Urinary bladder (tissue), 4 donors: ENCODE measurements around the gene KLHL6. TPM values are rescaled to one million over a fixed set of nuclear protein-coding genes. Genes with fewer than 3 reads are reported as not detected.

Experiments used
- DNase-seq: peaks from one replicate; pipeline ENCODE4 v3.0.0-alpha.2; 2015; ENCODE audit errors: extremely low spot score
- H3K27ac ChIP-seq: one replicate; pipeline ENCODE4 v1.5.1; 2013; ENCODE audit warnings: low read depth, mild to moderate bottlenecking, moderate library complexity
- H3K36me3 ChIP-seq: one replicate; pipeline ENCODE4 v1.6.1; 2013; ENCODE audit warnings: mild to moderate bottlenecking, moderate library complexity; ENCODE audit not compliant: insufficient read depth
- H3K4me1 ChIP-seq: one replicate; pipeline ENCODE4 v1.6.1; 2013; ENCODE audit warnings: mild to moderate bottlenecking, moderate library complexity; ENCODE audit not compliant: insufficient read depth
- H3K4me3 ChIP-seq: one replicate; pipeline ENCODE4 v1.5.1; 2013; ENCODE audit warnings: low read depth, low read length
- WGBS: extraction: QIAGEN DNeasy Blood & Tissue Kit; methylation state at CpG from one replicate; pipeline ENCODE4 v1.1.7; 2013; 5-methylcytosine and 5-hydroxymethylcytosine counted together
- polyA plus RNA-seq: library from polyadenylated mRNA; stranded (reverse); fragments of 200-250 nt; gene quantifications from one replicate; pipeline ENCODE4 v1.2.3, GENCODE V29; 2013
- total RNA-seq: library from RNA; depleted of rRNA; stranded (reverse); fragments of >200 nt; gene quantifications from one replicate; pipeline ENCODE4 v1.2.3, GENCODE V29; 2014
- donor health status: healthy with polysubstance abuse.
- donor health status: healthy.

The KLHL6 gene
- total and polyA plus RNA-seq, 2 donors, result 0.76 to 1.7 TPM

GRCh38 chr3:183551930-183552329 lies 3.6 kb downstream of the KLHL6 start:
- Histone ChIP-seq H3K36me3 (no peaks in the 10 kb centered on the region), H3K27ac (no peak overlapping the region), H3K4me3 (no peak overlapping the region), H3K4me1 (no peaks in the 10 kb centered on the region)
- no peak for DNase-seq
- 80% methylated on average over 6 of the region's 6 CpGs for WGBS

- DNase-seq, result no peak
- no peaks in the 10 kb centered on the region for H3K4me1 ChIP-seq
- no peak overlapping the region for H3K4me3 ChIP-seq
- 64% methylated on average over 2 of the region's 2 CpGs for WGBS
- no peak overlapping the region for H3K27ac ChIP-seq
- no peaks in the 10 kb centered on the region for H3K36me3 ChIP-seq
Measured at GRCh38 chr3:183548262-183548769, 7.2 kb downstream of the KLHL6 start.

- Histone ChIP-seq H3K27ac (no peak overlapping the region), H3K36me3 (no peaks in the 10 kb centered on the region), H3K4me3 (no peak overlapping the region), H3K4me1 (no peaks in the 10 kb centered on the region)
- DNase-seq, result no peak
- WGBS, result 93% methylated on average over 19 of the region's 19 CpGs
Measured at GRCh38 chr3:183546625-183547024, 8.9 kb downstream of the KLHL6 start.

- 79% methylated on average over 6 of the region's 6 CpGs for WGBS
- H3K4me3 ChIP-seq, result no peak overlapping the region
- H3K36me3 ChIP-seq, result no peaks in the 10 kb centered on the region
- no peaks in the 10 kb centered on the region for H3K4me1 ChIP-seq
- DNase-seq, result no peak
- H3K27ac ChIP-seq, result no peak overlapping the region
Measured at GRCh38 chr3:183545708-183546107, 9.8 kb downstream of the KLHL6 start.

- DNase-seq, result no peak
- no peaks in the 10 kb centered on the region for H3K4me1 ChIP-seq
- no peak overlapping the region for H3K27ac ChIP-seq
- no peaks in the 10 kb centered on the region for H3K36me3 ChIP-seq
- 81% methylated on average over 4 of the region's 4 CpGs for WGBS
- H3K4me3 ChIP-seq, result no peak overlapping the region
Measured at GRCh38 chr3:183542355-183542754, 13.2 kb downstream of the KLHL6 start.

GRCh38 chr3:183541738-183542137 lies 13.8 kb downstream of the KLHL6 start:
- no peaks in the 10 kb centered on the region for H3K36me3 ChIP-seq
- DNase-seq, result no peak
- no peak overlapping the region for H3K4me3 ChIP-seq
- H3K4me1 ChIP-seq, result no peaks in the 10 kb centered on the region
- no peak overlapping the region for H3K27ac ChIP-seq
- 66% methylated on average over 3 of the region's 3 CpGs for WGBS

GRCh38 chr3:183541235-183541655 lies 14.3 kb downstream of the KLHL6 start:
- Histone ChIP-seq H3K36me3 (no peaks in the 10 kb centered on the region), H3K27ac (no peak overlapping the region), H3K4me1 (no peaks in the 10 kb centered on the region), H3K4me3 (no peak overlapping the region)
- no peak for DNase-seq
- 78% methylated on average over 6 of the region's 6 CpGs for WGBS

GRCh38 chr3:183540501-183541234 lies 14.8 kb downstream of the KLHL6 start:
- 82% methylated on average over 14 of the region's 14 CpGs for WGBS
- no peak for DNase-seq
- Histone ChIP-seq H3K4me3 (no peak overlapping the region), H3K36me3 (no peaks in the 10 kb centered on the region), H3K27ac (no peak overlapping the region), H3K4me1 (no peaks in the 10 kb centered on the region)

GRCh38 chr3:183539811-183540210 lies 15.7 kb downstream of the KLHL6 start:
- WGBS, result 68% methylated on average over 3 of the region's 3 CpGs
- DNase-seq, result no peak
- H3K4me3 ChIP-seq, result no peak overlapping the region
- H3K4me1 ChIP-seq, result no peaks in the 10 kb centered on the region
- no peaks in the 10 kb centered on the region for H3K36me3 ChIP-seq
- H3K27ac ChIP-seq, result no peak overlapping the region

GRCh38 chr3:183538486-183538885 lies 17.0 kb downstream of the KLHL6 start:
- WGBS, result 94% methylated on average over 1 of the region's 1 CpG
- H3K4me3 ChIP-seq, result no peak overlapping the region
- no peaks in the 10 kb centered on the region for H3K4me1 ChIP-seq
- no peaks in the 10 kb centered on the region for H3K36me3 ChIP-seq
- DNase-seq, result no peak
- no peak overlapping the region for H3K27ac ChIP-seq

- DNase-seq, result no peak
- Histone ChIP-seq H3K4me3 (no peak overlapping the region), H3K36me3 (no peaks in the 10 kb centered on the region), H3K27ac (no peak overlapping the region), H3K4me1 (no peaks in the 10 kb centered on the region)
- 91% methylated on average over 4 of the region's 4 CpGs for WGBS
Measured at GRCh38 chr3:183537295-183537730, 18.2 kb downstream of the KLHL6 start.

GRCh38 chr3:183536238-183536880 lies 19.1 kb downstream of the KLHL6 start:
- DNase-seq, result no peak
- Histone ChIP-seq H3K36me3 (no peaks in the 10 kb centered on the region), H3K27ac (no peak overlapping the region), H3K4me3 (no peak overlapping the region), H3K4me1 (no peaks in the 10 kb centered on the region)
- WGBS, result 89% methylated on average over 9 of the region's 9 CpGs

- no peak for DNase-seq
- H3K27ac ChIP-seq, result no peak overlapping the region
- no peak overlapping the region for H3K4me3 ChIP-seq
- no peaks in the 10 kb centered on the region for H3K36me3 ChIP-seq
- no peaks in the 10 kb centered on the region for H3K4me1 ChIP-seq
- WGBS, result 93% methylated on average over 4 of the region's 4 CpGs
Measured at GRCh38 chr3:183534249-183534648, 21.3 kb downstream of the KLHL6 start.

GRCh38 chr3:183533412-183534132 lies 21.9 kb downstream of the KLHL6 start:
- 52% methylated on average over 10 of the region's 10 CpGs for WGBS
- Histone ChIP-seq H3K27ac (no peak overlapping the region), H3K36me3 (no peaks in the 10 kb centered on the region), H3K4me1 (no peaks in the 10 kb centered on the region), H3K4me3 (no peak overlapping the region)
- no peak for DNase-seq
